Heart right ventricle (tissue), 16 donors: ENCODE data around the gene OAS1. TPM values are rescaled to one million over a fixed set of nuclear protein-coding genes. Genes with fewer than 3 reads are reported as not detected.

Experiments
- ATAC-seq, 8 donors: fragments of 200-7000 bp; cut with Tn5 transposase; one replicate each; pipeline ENCODE4 v1.9.1; 2020; ENCODE audit warnings: mild to moderate bottlenecking in 8 of 8, moderate library complexity in 8 of 8, moderate number of reproducible peaks in 1 of 8
- DNase-seq, 2 donors: peaks; one replicate each; pipeline ENCODE4 v3.0.0-alpha.2; 2020
- H3K27ac ChIP-seq, 10 donors: fragments of 200-600 bp; sonication (generic) in 2 of 10; one replicate each; pipeline versions ENCODE4 v1.5.0 to v1.8.0; 2020 to 2022; ENCODE audit warnings: mild to moderate bottlenecking in 3 of 10
- H3K27me3 ChIP-seq, 7 donors: fragments of 200-600 bp; one replicate each; pipeline ENCODE4 v1.8.0; 2021 to 2022; ENCODE audit warnings: mild to moderate bottlenecking in 2 of 7
- H3K36me3 ChIP-seq, 9 donors: fragments of 200-600 bp; sonication (generic) in 1 of 9; one replicate each; pipeline versions ENCODE4 v1.5.0 to v1.8.0; 2020 to 2022; ENCODE audit warnings: mild to moderate bottlenecking in 2 of 9
- H3K4me1 ChIP-seq, 9 donors: fragments of 200-600 bp; sonication (generic) in 1 of 9; one replicate each; pipeline versions ENCODE4 v1.5.0 to v1.8.0; 2020 to 2022; ENCODE audit warnings: mild to moderate bottlenecking in 4 of 9
- H3K4me3 ChIP-seq, 10 donors: fragments of 200-600 bp; sonication (generic) in 2 of 10; one replicate each; pipeline versions ENCODE4 v1.5.0 to v1.8.0; 2020 to 2022; ENCODE audit warnings: mild to moderate bottlenecking in 7 of 10, moderate library complexity in 2 of 10
- H3K9me3 ChIP-seq, 11 donors: fragments of 200-600 bp in 10 of 11; sonication (generic) in 2 of 11; one replicate each; pipeline versions ENCODE4 v1.5.0 to v1.8.0; 2013 to 2022; ENCODE audit warnings: mild to moderate bottlenecking in 2 of 11, control low read depth in 1 of 11, moderate library complexity in 1 of 11
- WGBS, 2 donors: extraction: QIAGEN DNeasy Blood & Tissue Kit; methylation state at CpG; one replicate each; pipeline ENCODE4 v1.1.7; 2013; ENCODE audit warnings: inconsistent platforms in 1 of 2; 5-methylcytosine and 5-hydroxymethylcytosine counted together
- intact Hi-C, 10 donors: fragments of 100-400 bp; cut with DNase I; formaldehyde crosslinking; loops; one replicate each; pipeline versions ENCODE4 v1.11.1 to v1.14.2; 2022
- polyA plus RNA-seq, 2 donors: library from polyadenylated mRNA; stranded (reverse); fragments of 200-250 nt; gene quantifications; one replicate each; pipeline ENCODE4 v1.2.3, GENCODE V29; 2013
- total RNA-seq, 10 donors: library from RNA; stranded (reverse); fragmentation: NEBNext Ultra II Directional in 3 of 10; extraction: Animal tissue kit (Norgen Biotek cat#: 25700) in 3 of 10; gene quantifications; one replicate each; pipeline versions ENCODE4 v1.2.1 to v1.2.4, GENCODE V29; 2021 to 2023
- TF ChIP-seq, protein P1 (sequence below), 9 donors: fragments of 200-600 bp; sonication (generic) in 2 of 9; IDR thresholded peaks; one replicate each; pipeline versions ENCODE4 v1.5.0 to v1.8.0; 2021 to 2022; ENCODE audit warnings: antibody characterized with exemption in 9 of 9, mild to moderate bottlenecking in 5 of 9, moderate library complexity in 1 of 9
- donor health status: Arrhythmogenic right ventricular cardiomyopathy.
- donor health status: ischemic (EF 13 %, LVEDD 7.1; RV severe dilation, severe dysfunction).
- donor health status: healthy with polysubstance abuse.
- donor health status: DM: no; HTN: yes; CAD: no.
- donor health status: DM: no; HTN: no; CAD: no.
- donor health status: ischemic (EF 25% LVEDD 6.9; RV normal size, moderate dysfunction).
- donor health status: ischemic (EF 25% LVEDD 5.7; RV mildly dilated, moderate dysfunction).
- donor health status: healthy.
- donor health status: DM: yes; HTN: yes; CAD: no.
- donor health status: Ischemic cardiomyopathy.
- donor health status: ischemic (EF 35%, LVEDD 5.7; RV mildly dilated, moderate dysfunction).
- donor health status: nonischemic (EF 11% LVEDD 7.7; RV severe dilation, severe dysfunction).
- donor health status: DM: yes; HTN: yes; CAD: no.
- donor health status: PGD.
- donor health status: ischemic (EF 29% LVEDD 5.4; RV normal size, mild dysfunction).
- donor health status: nonischemic (EF 23%, LVEDD 6.1; RV moderate dilation, normal function).

OAS1 gene
- total and polyA plus RNA-seq, 12 donors, result 4.1 to 20.3 (median 6.5) TPM

DNA sequence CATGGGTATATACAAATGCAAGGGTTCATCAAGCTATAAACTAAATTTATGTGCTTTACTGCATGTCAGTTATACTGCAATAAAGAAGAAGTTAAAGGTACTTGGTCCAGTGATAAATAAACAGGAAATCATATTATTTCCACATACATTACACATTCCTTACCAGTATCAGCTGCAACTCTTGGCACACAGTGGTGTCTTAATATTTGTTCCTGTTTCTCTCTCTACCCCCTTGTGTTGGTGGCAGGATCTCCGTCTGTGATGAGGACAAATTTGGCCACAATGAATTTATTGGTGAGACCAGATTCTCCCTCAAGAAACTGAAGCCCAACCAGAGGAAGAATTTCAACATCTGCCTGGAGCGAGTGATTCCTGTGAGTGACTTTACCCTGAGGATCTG lies 19.2 kb upstream of the OAS1 start:
- Histone ChIP-seq H3K4me3 (no peak overlapping the region), H3K36me3 (no peaks in the 10 kb centered on the region), H3K27ac (no peak overlapping the region), H3K27me3 (peaks cover 0 to 43% (median 4%) of the 10 kb centered on the region in 7 donors), H3K9me3 (peaks cover 0 to 19% (median 0%) of the 10 kb centered on the region in 11 donors), H3K4me1 (peaks cover 0 to 14% (median 0%) of the 10 kb centered on the region in 9 donors)
- intact Hi-C loops, result no loop called here
- 32 to 39% methylated on average over 2 of the region's 2 CpGs for WGBS, 2 donors
- ATAC-seq (no peak), DNase-seq (no peak)
- TF ChIP-seq, protein P1, sequence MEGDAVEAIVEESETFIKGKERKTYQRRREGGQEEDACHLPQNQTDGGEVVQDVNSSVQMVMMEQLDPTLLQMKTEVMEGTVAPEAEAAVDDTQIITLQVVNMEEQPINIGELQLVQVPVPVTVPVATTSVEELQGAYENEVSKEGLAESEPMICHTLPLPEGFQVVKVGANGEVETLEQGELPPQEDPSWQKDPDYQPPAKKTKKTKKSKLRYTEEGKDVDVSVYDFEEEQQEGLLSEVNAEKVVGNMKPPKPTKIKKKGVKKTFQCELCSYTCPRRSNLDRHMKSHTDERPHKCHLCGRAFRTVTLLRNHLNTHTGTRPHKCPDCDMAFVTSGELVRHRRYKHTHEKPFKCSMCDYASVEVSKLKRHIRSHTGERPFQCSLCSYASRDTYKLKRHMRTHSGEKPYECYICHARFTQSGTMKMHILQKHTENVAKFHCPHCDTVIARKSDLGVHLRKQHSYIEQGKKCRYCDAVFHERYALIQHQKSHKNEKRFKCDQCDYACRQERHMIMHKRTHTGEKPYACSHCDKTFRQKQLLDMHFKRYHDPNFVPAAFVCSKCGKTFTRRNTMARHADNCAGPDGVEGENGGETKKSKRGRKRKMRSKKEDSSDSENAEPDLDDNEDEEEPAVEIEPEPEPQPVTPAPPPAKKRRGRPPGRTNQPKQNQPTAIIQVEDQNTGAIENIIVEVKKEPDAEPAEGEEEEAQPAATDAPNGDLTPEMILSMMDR (IDR thresholded peaks at IDR 0.05), result no peak

DNA sequence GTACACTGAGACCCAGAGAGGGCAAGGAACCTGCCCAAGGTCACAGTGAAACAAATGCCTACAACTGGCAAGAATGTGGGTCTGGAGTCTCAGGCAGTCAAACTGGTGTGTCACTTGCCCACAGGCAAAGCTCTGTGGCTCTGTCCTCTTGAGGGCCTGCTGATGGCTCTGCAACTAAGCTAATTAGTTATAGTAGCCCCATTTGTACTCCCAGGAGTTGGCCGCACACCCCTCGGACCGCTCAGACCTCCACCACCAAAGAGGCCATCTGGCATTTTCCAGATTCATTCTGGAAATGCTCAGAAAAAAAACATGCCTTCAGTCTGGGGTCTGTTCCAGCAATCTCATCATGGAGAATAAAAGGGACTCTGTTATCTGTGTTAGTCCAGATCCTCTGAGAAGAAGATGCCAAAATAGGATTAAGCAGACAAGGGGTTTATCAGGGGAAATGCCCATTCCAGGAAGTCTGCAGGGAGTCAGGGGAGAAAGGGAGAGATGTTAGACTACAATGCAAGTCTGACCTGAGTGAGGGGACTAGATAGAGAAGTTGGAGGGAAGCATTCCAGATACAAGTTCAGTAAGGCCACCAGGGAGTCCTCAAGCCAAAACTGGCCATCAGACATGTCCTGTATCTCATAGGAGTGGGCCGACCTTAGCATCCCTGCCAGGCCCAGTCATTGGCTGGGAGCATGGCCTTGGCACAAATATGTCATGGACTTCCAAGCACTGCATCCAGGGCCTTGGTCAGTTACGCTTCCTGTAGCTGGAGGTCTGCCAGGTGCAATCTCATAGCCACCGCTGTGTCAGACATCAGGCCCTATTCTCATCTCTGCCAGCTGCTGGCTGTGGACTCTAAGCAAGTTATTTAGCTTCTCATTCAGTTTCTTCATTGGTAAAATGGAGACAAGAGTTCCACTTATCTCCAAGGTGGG lies 15.4 kb upstream of the OAS1 start:
- Histone ChIP-seq H3K9me3 (peaks cover 0 to 10% (median 0%) of the 10 kb centered on the region in 11 donors), H3K4me3 (no peak overlapping the region), H3K36me3 (no peaks in the 10 kb centered on the region), H3K27me3 (peaks cover 0 to 19% (median 5%) of the 10 kb centered on the region in 7 donors), H3K27ac (no peak overlapping the region), H3K4me1 (peaks cover 0 to 31% (median 0%) of the 10 kb centered on the region in 9 donors)
- intact Hi-C loops, result loop anchor here in 3 of 10 donors (10.0 kb wide), 2 partner anchors 133 to 143 kb away; no protein-coding TSS in a partner anchor
- TF ChIP-seq, protein P1 (IDR thresholded peaks at IDR 0.05), result no peak
- peak in 1 of 2 donors; percentile 9 for DNase-seq
- 52% methylated on average over 6 of the region's 6 CpGs for WGBS, 2 donors
- ATAC-seq, result peak in 2 of 8 donors; percentile 25 to 47

DNA sequence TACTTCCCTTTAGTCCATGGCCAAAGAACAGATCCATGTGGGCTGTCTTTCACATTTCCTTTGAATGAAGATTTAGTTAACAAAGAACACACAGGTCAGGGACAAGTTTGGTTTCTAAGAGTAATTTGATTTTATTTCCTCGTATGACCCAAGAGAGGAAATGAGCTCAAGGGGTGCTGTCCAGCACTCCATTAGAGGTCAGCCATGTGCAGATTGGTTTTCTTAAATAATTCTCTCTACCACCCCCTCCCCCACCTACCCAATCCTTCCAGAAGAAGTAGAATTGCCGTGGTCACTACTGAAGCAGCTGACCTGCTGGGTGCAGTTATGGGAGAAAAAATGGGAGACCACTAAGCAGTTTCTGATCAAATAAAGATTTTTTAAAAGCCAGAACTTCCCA lies 13.9 kb upstream of the OAS1 start:
- peaks cover 0 to 29% (median 12%) of the 10 kb centered on the region in 7 donors for H3K27me3 ChIP-seq
- peaks cover 0 to 24% (median 0%) of the 10 kb centered on the region in 9 donors for H3K4me1 ChIP-seq
- 23 to 32% methylated on average over 2 of the region's 2 CpGs for WGBS, 2 donors
- intact Hi-C loops, result loop anchor here in 3 of 10 donors (10.0 kb wide), 2 partner anchors 132 to 142 kb away; no protein-coding TSS in a partner anchor
- ATAC-seq (no peak), DNase-seq (no peak)
- no peaks in the 10 kb centered on the region for H3K9me3 ChIP-seq
- no peak overlapping the region for H3K4me3 ChIP-seq
- no peak overlapping the region for H3K27ac ChIP-seq
- no peaks in the 10 kb centered on the region for H3K36me3 ChIP-seq
- TF ChIP-seq, protein P1 (IDR thresholded peaks at IDR 0.05), result no peak

DNA sequence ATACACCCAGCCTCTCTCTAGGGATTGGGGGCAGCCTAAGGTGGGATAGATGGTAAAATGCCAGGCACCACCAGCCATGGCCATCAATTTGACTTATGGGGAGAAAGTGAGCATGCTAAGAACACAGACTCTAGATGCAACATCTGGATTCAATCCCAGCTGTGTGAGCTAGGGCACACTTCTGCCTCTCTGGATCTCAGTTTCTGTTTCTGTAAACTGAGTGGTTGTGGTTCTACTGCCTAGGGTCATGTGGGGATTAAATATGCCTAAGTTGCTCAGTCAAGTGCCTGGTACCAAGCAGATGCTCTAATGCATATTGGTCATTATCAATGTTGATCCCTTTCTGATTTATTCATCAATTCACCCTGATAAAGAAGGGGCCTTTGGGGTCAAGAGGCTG lies 12.6 kb upstream of the OAS1 start:
- Histone ChIP-seq H3K27ac (no peak overlapping the region), H3K4me1 (peaks cover 0 to 21% (median 0%) of the 10 kb centered on the region in 9 donors), H3K9me3 (no peaks in the 10 kb centered on the region), H3K36me3 (no peaks in the 10 kb centered on the region), H3K27me3 (peaks cover 0 to 28% (median 14%) of the 10 kb centered on the region in 7 donors), H3K4me3 (no peak overlapping the region)
- DNase-seq (no peak), ATAC-seq (no peak)
- TF ChIP-seq, protein P1 (IDR thresholded peaks at IDR 0.05), result no peak
- intact Hi-C loops, result loop anchor here in 3 of 10 donors (10.0 kb wide), 2 partner anchors 131 to 141 kb away; no protein-coding TSS in a partner anchor
